HG02970 (cell line): ENCODE data around the gene TTC21A.

Experiments used
- ATAC-seq: cut with Tn5 transposase; IDR thresholded peaks from one replicate; pipeline ENCODE4 v1.9.1; 2021; ENCODE audit warnings: mild to moderate bottlenecking, moderate library complexity, moderate number of reproducible peaks; ENCODE audit not compliant: unreplicated experiment, low FRiP score

The TTC21A gene

DNA sequence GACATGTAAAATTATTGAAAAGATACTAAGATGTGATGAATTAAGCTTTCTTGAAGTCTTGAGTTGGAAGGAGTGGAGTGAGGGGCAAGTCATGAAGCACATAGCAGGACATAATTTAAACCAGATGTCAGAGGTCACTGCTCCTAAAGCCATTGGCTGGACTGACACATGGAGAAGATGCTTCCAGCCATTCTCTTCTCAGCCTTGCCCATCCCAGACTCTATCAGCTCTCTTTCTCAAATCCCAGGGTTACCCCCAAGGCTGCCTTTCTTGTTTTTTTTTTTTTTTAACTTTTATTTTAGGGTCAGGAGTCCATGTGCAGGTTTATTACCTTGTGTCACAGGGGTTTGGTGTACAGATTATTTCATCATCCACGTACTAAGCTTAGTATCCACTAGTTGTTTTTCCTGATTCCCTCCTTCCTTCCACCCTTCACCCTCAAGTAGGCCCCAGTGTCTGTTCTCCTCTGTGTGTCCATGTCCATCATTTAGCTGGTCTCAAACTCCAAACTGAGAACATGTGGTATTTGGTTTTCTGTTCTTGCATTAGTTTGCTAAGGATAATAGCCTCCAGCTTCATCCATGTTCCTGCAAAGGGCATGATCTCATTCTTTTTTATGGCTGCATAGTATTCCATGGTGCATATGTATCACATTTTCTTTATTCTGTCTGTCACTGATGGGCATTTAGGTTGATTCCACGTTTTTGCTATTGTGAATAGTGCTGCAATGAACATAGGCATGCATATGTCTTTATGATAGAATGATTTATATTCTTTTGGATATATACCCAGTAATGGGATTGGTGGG, 66.0 kb downstream of the TTC21A start:
- ATAC-seq, result no peak

DNA sequence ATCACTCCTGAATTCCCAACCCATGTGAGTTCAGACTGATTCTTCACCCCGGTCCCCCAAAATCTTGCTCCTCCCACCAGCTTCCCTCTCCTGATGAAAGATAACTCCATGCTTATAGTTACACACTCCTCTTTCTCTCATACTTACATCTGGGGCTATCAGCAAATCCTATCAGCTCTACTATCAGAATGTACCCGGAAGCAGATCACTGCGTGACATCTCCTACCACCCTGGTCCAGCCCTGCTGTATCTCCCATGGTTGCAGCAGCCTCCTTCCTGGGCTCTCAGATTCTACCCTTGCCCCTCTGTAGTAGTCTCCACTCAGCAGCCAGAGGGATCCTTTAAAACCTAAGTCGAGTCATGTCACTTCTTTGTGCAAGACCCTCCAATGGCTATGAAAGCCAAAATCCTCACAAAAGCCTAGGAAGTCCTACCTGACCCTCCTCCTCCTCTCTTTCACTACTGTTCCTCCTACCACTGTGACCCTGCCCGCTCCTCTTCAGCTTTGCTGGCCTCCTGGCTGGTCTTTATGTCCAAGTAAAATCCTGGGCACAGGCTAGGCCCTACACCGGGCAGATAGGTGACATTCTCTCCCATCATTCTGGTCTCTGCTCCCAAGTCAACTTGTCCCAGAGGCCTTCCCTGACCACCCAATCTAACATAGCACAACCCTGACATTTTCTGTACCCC, 68.7 kb downstream of the TTC21A start:
- no peak for ATAC-seq

DNA sequence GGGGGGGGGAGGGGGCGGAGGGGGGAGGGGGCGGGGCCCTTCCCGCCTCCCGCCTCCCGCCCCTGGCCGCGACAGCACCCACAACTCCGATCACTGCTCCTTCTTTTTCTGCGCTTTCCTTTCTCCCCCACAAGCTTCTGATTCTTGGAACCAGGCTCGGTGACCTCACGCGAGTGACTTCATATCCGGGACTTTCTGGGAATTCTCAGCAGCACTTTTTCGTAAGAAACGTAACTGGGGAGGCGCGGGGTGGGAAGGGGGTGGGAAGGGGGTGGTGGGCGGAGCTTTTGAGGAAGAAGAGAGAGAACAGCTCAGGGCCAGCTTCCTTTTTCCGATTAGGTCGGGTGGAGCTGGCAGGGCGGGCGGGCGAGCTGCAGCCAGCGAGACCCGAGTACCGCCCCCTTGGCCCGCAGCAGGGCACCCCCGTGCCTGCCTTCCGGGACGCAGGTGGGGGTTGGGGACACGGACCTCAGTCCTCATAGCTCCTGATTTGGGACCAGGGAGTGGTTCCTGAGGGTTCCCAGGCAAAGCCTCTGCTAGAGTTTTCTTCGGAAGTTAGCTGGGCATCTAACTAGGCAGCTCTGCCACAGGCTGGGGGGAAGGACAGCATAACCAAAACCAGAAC, 70.3 kb downstream of the TTC21A start:
- ATAC-seq, result no peak

DNA sequence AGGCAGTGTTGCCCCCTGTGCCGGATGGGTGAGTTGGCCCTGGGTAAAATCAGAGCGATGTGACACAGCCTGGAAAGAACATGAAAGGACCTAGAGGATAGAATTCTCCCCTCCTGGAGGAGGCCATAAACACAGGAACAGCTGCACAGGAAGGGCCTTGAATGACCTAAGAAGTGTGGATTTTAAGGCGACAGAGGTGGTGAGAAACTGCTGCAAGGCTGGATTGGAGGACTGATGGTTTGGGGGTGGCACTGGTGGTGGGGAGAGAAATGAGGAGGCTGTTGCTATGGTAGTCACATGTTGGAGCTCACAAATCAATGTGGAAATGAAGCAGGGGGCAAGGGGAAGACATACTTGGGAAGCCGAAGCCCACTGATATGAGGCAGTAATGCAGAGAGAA, 71.1 kb downstream of the TTC21A start:
- ATAC-seq, result no peak

DNA sequence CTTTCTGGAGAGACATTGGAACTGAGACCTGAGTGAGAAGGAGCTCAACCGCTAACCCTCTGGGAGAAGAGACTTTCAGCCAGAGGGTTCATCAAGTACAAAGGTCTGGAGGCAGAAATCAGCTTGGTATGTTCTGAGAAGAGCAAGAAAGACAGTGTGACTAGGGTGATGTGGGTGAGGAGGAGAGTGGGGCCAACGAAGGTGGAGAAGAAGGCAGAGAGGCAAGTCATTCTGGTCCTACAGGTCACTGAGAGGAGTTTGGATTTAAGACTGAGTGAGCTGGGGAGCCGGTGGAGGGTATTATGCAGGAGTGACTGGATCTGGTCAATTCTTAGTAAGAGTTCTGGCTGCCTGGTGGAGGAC, 72.7 kb downstream of the TTC21A start:
- ATAC-seq, result no peak

DNA sequence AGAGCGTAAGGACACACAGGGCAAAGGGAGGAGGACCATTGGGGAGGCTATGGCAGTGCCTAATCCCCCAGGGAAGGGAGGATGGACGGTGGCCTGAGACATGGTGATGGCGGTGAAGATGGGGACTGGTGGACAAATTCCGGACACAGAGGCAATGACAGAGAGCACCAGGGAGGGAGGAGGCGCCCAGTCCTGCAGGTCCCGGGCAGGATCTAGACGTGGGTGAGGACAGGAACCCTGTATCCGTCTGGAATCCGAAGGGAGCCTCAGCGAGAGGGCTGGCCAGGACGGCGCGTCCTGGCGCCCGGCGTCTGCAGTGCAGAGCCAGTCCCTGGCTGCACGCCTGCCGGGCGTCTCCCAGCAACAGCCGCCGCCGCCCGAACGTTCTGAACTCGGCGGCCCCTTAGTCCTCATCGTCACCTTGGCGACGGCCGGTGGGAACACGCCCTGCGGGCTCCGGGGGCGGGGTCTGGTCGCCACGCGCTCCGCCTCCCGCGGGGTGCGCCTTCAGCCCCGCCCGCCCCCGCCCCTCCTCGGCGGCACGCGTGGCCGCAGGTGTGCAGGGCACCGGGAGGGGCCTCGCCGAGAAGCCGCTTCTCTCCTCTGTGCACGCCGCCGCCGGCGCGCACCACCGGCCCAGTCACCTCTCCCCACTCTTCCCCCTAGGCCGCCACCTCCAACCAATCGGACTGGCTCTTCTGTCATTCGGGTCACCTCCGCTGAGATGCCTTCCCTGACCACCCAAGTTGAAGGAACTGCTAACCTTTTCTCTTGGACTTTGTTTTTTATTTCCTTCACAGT, 73.3 kb downstream of the TTC21A start:
- peak; percentile 94 for ATAC-seq

DNA sequence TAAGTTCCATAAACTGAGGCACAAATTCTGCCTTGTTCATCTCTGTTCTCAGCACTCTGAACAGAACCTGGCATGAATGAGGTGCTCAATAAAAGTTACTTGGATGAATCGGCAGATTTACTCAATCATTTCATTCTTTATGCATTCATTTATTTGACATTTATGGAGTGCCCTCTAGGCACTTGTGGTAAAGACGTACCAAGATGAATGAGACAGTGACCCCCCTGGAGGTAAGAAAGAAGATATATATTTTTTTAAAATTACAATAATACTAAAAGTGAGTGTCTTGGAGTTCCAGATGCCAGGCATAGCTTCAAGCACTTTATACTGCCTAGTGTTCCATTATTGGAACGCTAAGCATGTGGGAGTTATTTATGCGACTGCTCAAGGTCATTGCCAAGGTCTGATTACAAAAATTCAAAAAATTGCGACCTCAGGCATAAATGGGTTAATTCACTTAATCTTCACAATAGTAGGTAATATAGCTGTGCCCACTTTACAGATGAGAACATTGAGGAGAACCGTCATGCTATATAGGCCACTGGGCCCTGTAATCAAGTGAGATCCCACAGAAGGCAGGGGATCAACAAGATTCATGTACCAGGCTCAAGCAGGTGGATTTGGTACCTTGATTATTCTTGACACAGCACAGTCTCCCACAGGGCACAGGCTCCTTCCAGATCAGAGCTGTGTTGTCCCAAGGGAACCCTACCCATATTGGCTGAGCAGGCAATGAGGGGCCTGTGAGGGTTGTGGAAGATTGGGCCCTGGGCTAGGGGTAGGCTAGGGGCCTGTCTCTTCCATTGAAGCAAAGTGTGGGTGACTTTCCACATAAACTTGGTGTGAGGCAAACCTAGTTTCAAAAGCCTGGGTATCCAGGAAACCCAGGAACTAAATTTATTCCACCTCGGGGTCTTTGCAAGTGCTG, 74.2 kb downstream of the TTC21A start:
- ATAC-seq, result no peak

DNA sequence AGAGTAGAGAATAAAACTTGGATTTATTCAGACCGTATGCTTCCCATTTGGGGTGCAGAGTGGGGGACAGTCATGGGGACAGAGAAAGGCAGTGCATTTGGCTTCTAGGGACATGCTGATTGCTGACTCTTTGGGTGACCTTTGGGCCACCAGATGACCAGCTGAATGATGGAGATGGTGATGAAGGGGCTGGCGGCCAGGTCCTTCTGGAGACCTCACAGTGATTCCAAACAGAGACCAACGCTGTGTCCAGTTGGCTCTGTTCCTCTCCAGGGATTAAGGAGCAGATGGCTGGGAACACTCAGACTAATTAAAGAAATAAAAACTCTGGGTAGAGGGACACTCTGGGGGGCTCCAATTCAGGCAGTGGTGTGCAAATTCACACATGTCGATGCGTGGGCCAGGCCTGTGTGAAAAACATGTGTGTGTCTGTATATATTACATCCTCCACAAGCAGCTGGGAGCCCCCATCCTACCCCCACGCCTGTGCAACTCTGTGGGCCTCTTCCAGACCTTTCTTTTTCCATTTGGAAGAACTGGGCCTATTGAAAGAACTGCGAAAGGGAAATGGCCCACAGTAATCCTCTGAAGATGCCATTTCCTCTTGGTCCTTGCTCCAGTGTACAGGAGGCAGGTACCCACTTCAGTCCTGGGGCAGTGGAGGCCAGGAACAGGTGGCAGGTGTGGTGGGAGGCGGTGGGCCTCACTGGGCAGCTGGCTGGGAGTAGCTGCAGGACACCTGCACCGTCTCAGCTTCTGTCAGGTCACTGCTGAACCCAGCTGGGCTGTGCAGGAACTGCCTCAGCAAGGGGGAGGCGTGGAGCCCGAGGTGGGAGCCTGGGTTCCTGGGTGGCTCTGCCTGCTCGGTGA, 76.0 kb downstream of the TTC21A start:
- ATAC-seq, result no peak

DNA sequence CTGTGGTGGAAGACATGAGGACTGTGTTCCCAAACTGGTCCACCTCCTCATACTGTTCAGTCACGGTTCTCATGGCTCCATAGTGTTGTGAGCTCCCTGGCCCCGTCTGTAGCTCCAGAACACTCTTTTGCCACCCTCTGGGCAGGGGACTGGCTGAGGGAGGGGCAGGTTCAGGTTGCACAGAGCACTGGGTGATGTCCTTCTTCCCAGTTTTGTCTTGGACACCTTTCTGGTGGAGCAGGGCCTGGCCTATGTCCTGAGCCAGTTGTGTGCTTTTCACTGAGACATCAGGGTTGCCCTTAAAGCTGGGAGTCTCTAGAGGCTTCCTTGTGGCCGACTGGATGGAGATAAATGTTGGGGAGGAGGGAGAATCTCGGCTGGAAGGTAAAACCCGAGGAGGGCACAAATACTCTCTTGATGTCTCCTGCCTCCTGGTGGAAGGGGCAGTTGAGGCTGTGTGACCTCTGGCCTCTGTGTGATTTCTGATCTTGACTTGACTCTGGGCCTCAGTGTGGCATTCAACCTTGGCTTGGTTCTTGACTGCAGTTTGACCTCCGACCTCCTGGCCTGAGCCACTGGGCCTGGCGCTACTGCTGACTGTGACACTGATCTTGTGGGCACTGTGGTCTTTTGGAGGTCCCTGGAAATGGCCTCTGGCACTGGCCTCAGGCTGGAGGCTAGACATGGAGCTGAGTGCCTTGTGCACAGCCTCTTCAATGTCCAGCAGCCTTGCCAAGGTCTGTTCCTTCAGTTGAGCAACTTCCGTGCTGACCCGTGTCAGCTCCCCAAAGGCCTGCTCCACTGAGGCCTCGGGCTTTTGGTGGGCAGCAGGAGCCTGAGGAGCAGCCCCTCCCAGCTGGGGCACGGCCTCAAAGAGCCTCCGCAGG, 76.8 kb downstream of the TTC21A start:
- no peak for ATAC-seq

DNA sequence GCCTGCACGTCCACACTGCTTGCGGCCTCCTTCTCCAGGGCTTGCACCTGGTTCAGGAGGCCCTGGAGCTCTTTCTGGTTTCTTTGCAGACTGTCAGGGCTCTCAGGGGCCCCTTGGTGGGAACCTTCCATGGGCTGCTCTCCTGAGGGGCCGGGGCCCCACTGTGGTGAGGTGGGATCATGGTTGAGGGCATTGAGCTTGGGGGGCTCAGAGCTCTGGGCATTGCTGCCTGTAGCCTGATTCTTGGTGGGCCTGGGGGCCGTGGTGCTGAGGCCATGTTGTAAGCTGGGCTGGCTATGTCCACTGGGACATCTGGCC, 77.4 kb downstream of the TTC21A start:
- no peak for ATAC-seq

DNA sequence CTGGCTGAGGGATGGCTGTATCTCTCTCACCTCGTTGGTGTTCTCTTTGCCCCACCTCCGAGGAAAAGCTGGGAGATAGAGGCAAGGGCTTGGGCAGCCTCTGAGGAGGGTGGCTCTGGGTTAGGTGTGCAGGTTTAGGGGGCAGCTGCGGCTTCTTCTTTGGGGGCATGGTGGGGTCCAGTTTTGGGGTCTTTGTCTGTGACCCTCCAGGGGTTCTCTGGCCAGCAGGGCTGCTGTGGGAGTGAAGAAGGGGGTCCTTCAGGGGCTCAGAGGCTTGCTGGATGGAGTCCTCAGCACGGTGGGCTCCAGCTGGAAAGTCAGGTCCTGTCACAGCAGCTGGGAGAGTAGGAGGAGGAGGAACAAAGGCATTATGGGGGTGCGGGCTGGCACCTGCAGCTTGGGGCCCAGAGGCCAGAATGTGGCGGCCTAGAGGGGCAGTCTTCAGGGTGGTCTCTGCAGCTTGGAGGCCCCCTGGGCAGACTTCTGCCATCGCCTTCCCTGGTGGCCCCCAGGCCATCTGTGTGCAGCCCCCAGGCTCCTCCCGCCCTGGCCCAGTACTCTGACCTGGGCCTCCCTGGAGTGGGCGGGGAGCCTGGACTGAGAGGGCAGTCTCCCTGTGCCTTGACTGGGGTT, 78.0 kb downstream of the TTC21A start:
- ATAC-seq, result no peak

DNA sequence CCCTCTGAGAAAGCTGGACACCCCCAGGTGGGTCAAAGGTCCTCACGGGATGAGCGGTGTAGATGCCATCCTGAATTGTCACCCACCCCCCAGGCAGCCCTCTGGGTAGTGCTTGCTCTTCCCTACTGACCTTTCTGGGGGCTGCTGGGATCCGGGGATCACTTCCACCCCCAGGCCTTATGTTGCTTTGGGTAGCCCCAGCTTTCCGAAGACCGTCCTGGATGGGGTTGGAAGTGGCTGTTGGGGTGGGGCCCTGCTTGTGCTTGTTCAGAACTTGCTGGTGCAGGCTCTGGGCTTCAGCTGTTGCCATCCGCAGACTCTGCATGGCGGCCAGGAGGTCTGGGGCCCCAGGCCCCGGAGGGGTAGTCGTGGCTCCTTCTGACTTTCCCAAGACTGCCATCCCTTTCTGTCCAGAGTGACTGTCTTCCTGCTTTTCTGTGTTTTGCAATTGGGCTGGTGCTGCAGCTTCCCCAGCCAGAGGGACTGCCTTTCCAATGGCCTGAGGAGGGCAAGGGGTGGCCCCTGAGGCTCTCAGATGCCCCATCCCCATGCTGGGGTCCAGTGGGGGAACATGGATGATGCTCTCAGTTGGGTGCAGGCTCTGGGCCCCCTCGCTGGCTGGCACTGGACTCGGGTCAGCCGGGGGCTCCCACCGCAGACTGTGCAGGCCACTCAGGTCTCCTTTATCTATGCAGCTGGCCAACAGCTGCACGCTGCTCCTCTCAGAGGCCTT, 78.6 kb downstream of the TTC21A start:
- no peak for ATAC-seq

DNA sequence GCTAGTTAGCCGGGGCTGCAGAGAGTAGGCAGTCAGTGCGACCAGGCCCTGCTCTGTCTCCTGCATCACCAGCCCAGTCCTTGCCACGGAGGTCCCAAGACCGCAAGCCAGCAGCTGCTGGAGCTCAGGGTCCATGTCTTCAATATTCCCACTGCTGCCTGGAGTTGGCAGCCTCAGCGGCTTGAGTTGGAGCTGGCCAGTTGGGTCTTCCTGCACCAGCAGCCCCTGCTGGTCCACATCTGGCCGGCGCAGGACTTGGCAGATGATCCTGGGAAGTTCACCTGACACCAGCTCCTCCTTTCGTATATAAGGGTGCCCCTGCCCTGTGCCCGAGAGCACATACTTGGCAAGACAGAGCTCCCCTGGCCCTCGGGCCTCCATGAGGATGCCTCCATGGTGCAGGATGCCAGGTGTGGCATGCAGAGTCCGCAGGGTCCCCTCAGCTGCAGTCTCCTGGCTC, 79.2 kb downstream of the TTC21A start:
- no peak for ATAC-seq

DNA sequence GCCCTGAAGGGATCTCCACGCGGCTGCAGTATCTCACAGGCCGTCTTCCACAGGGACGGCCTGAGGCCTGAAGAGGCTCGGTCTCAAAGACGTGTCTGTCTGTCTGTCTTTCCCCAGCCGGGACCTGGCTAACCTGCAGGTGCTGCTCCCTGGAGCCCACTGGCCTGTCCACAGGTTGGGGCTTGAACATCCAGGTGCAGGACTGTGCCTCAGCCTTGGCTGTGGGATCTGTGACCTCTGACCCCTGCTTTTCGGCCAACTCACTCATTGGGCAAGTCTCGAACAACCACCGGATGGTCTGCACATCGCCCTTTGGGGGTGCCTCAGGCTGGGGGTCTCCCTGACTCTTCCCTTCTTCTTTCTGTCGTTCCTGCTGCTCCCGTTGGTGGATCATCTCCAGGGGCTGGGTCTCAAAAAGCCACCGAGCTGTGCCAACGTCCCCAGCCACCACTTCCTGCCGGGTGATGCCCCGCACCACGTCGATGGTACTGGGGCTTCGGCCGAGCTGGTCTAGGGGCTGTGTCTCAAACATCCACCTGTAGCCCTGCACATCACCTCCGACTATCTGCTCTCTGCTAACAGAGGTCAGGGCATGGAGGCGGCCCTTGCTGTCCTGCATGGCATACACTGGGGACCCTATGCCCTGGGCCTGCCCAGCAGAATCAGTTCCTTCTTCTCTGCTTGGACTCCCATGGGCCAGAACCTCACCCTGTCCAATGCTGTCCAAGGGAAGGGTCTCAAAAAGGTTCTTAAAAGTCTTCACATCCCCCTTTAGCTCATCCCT, 80.1 kb downstream of the TTC21A start:
- no peak for ATAC-seq
